HG03521 (cell line): ENCODE measurements around the gene BDH1.
"Not testable (repeated sequence)": the region's sequence is repeated elsewhere in the genome, so short reads cannot be mapped to it uniquely, and the experiment has no call there.

Experiments
- ATAC-seq: cut with Tn5 transposase; IDR thresholded peaks from one replicate; pipeline ENCODE4 v1.9.1; 2021; ENCODE audit warnings: mild to moderate bottlenecking, moderate library complexity; ENCODE audit not compliant: unreplicated experiment

Gene BDH1

GRCh38 chr3:197521277-197522182 is 34.2 kb downstream of the BDH1 start:
- no peak for ATAC-seq

- no peak for ATAC-seq
Observed at GRCh38 chr3:197520311-197521276, 35.2 kb downstream of the BDH1 start.

- ATAC-seq = no peak
Observed at GRCh38 chr3:197519801-197520211, 36.0 kb downstream of the BDH1 start.

GRCh38 chr3:197518881-197519421 is 36.8 kb downstream of the BDH1 start:
- no peak for ATAC-seq

- ATAC-seq = not testable (repeated sequence)
Observed at GRCh38 chr3:197517922-197518683, 37.7 kb downstream of the BDH1 start.

GRCh38 chr3:197516890-197517606 is 38.7 kb downstream of the BDH1 start:
- ATAC-seq = not testable (repeated sequence)

GRCh38 chr3:197516517-197516889 is 39.3 kb downstream of the BDH1 start:
- ATAC-seq = no peak

GRCh38 chr3:197514786-197515355 is 40.9 kb downstream of the BDH1 start:
- ATAC-seq = no peak

GRCh38 chr3:197513953-197514785 is 41.6 kb downstream of the BDH1 start:
- ATAC-seq = no peak

- ATAC-seq = no peak
Observed at GRCh38 chr3:197512691-197513571, 42.8 kb downstream of the BDH1 start.

GRCh38 chr3:197511853-197512635 is 43.7 kb downstream of the BDH1 start:
- no peak for ATAC-seq

GRCh38 chr3:197511130-197511529 is 44.6 kb downstream of the BDH1 start:
- no peak for ATAC-seq

GRCh38 chr3:197510642-197511018 is 45.1 kb downstream of the BDH1 start:
- ATAC-seq = no peak

GRCh38 chr3:197508924-197509775 is 46.6 kb downstream of the BDH1 start:
- no peak for ATAC-seq

- ATAC-seq = no peak
Observed at GRCh38 chr3:197508461-197508860, 47.3 kb downstream of the BDH1 start.

GRCh38 chr3:197508051-197508451 is 47.7 kb downstream of the BDH1 start:
- no peak for ATAC-seq
